GM12878 (cell line): ENCODE data around the gene GHRL. TPM values are rescaled to one million over a fixed set of nuclear protein-coding genes. Genes with fewer than 3 reads are reported as not detected.

Experiments
- ATAC-seq: fragments of 200-7000 bp; cut with Tn5 transposase; 3 replicates; pipeline ENCODE4 v1.9.1; 2020; ENCODE audit warnings: mild to moderate bottlenecking, moderate library complexity
- BruUV-seq: library from RNA; stranded (reverse); fragments of 400-500 nt; replicated peaks from 2 replicates; lab custom pipeline; 2021; lab: Mats Ljungman, UMichigan
- CTCF ChIA-PET: fragments of 300-600 bp; sonication (Branson Sonifier 250); formaldehyde crosslinking; extraction: SDS; loops from one replicate; lab custom pipeline; 2021; ENCODE audit warnings: inconsistent platforms; lab: Yijun Ruan, JAX
- POLR2A ChIA-PET: fragments of 350-600 bp; formaldehyde crosslinking; extraction: SDS; loops from one replicate; lab custom pipeline; 2021; ENCODE audit warnings: inconsistent platforms; lab: Charles Lee
- RAD21 ChIA-PET: fragments of 300-600 bp; sonication (Branson Sonifier 250); formaldehyde crosslinking; loops from one replicate; lab custom pipeline; 2023; ENCODE audit warnings: antibody characterized with exemption; ENCODE audit not compliant: unreplicated experiment; lab: Charles Lee
- SMC1A ChIA-PET: fragments of 300-600 bp; sonication (Branson Sonifier 250); formaldehyde crosslinking; loops from one replicate; lab custom pipeline; 2023; ENCODE audit not compliant: unreplicated experiment, uncharacterized antibody; lab: Charles Lee
- DNase-seq: peaks from one replicate; pipeline ENCODE4 v3.0.0-alpha.2; 2011; ENCODE audit warnings: low read depth, low spot score
- FAIRE-seq: peaks from 3 replicates; lab custom pipeline; 2011; peaks lifted over from hg19 to GRCh38; lab: Jason Lieb, UNC
- H2AFZ ChIP-seq: 2 replicates; pipeline ENCODE4 v1.6.0; 2011; ENCODE audit warnings: low read depth, low read length, control low read depth; ENCODE audit not compliant: control insufficient read depth
- H3K27ac ChIP-seq: 2 replicates; pipeline ENCODE4 v1.5.1; 2011; ENCODE audit warnings: control low read depth; ENCODE audit not compliant: control insufficient read depth, insufficient read depth
- H3K27me3 ChIP-seq, 2 experiments: replicated peaks in 1 of 2; 2 replicates each; pipeline versions ENCODE4 v1.6.0 to v1.6.1; 2011; ENCODE audit warnings: low read length in 1 of 2; ENCODE audit not compliant: control insufficient read depth in 2 of 2, insufficient read depth in 2 of 2
- H3K36me3 ChIP-seq, 2 experiments: 2 replicates each; pipeline ENCODE4 v1.5.1; 2011; ENCODE audit warnings: low read length in 1 of 2; ENCODE audit not compliant: control insufficient read depth in 2 of 2, insufficient read depth in 2 of 2
- H3K4me1 ChIP-seq: 2 replicates; pipeline ENCODE4 v1.6.1; 2011; ENCODE audit warnings: mild to moderate bottlenecking, low read length, moderate library complexity, mixed read lengths; ENCODE audit not compliant: control insufficient read depth, insufficient read depth
- H3K4me2 ChIP-seq: 2 replicates; pipeline ENCODE4 v1.6.0; 2011; ENCODE audit warnings: control low read depth; ENCODE audit not compliant: control insufficient read depth, insufficient read depth
- H3K4me3 ChIP-seq: fragments of 200-600 bp; sonication (generic); 2 replicates; pipeline ENCODE4 v1.5.1; 2016
- H3K79me2 ChIP-seq: 2 replicates; pipeline ENCODE4 v1.6.0; 2011; ENCODE audit warnings: low read length; ENCODE audit not compliant: control insufficient read depth, insufficient read depth
- H3K9ac ChIP-seq: 2 replicates; pipeline ENCODE4 v1.8.0; 2011; ENCODE audit warnings: low read length, control low read depth, mixed read lengths; ENCODE audit not compliant: control insufficient read depth, insufficient read depth
- H3K9me3 ChIP-seq: replicated peaks from 3 replicates; pipeline ENCODE4 v1.5.1; 2011; ENCODE audit warnings: mild to moderate bottlenecking, low read length; ENCODE audit not compliant: control insufficient read depth, insufficient read depth
- H4K20me1 ChIP-seq: 2 replicates; pipeline ENCODE4 v1.6.0; 2011; ENCODE audit not compliant: control insufficient read depth, insufficient read depth
- ATF2 ChIP-seq: IDR thresholded peaks from 2 replicates; pipeline ENCODE4 v1.6.1; 2012; ENCODE audit warnings: low read length, inconsistent platforms
- ATF7 ChIP-seq: fragments of 450-650 bp; IDR thresholded peaks from 2 replicates; pipeline ENCODE4 v1.6.1; 2016; ENCODE audit warnings: low read depth, mild to moderate bottlenecking
- CUX1 ChIP-seq: IDR thresholded peaks from 2 replicates; pipeline ENCODE4 v1.6.1; 2012; ENCODE audit warnings: improper control_type of control experiment, low read depth, low read length; ENCODE audit not compliant: insufficient replicate concordance
- DPF2 ChIP-seq: fragments of 450-650 bp; IDR thresholded peaks from 2 replicates; pipeline ENCODE4 v1.6.1; 2017; ENCODE audit warnings: mild to moderate bottlenecking
- EP300 ChIP-seq, 2 experiments: fragments of 150-350 bp in 1 of 2; IDR thresholded peaks; 2 replicates each; pipeline ENCODE4 v1.6.1; 2011 to 2012; ENCODE audit warnings: low read depth in 2 of 2, low read length in 2 of 2, borderline replicate concordance in 1 of 2, improper control_type of control experiment in 1 of 2, inconsistent platforms in 1 of 2; ENCODE audit not compliant: control insufficient read depth in 1 of 2
- ETV6 ChIP-seq, 2 experiments: fragments of 450-650 bp in 1 of 2; IDR thresholded peaks in 1 of 2; conservative IDR thresholded peaks in 1 of 2; 2 replicates each; pipeline ENCODE4 v1.6.1; 2014; ENCODE audit warnings: antibody characterized with exemption in 1 of 2, borderline replicate concordance in 1 of 2, low read depth in 1 of 2, mild to moderate bottlenecking in 1 of 2, moderate library complexity in 1 of 2
- KLF5 ChIP-seq: fragments of 450-650 bp; IDR thresholded peaks from 2 replicates; pipeline ENCODE4 v1.6.1; 2014; ENCODE audit warnings: mild to moderate bottlenecking; ENCODE audit not compliant: partially characterized antibody
- MEF2A ChIP-seq: IDR thresholded peaks from 2 replicates; pipeline ENCODE4 v1.6.1; 2011; ENCODE audit warnings: low read depth, mild to moderate bottlenecking, low read length, moderate library complexity; ENCODE audit not compliant: insufficient read depth
- NR2C2 ChIP-seq: IDR thresholded peaks from 2 replicates; pipeline ENCODE4 v1.6.1; 2011; ENCODE audit warnings: borderline replicate concordance, low read depth; ENCODE audit not compliant: control insufficient read depth, insufficient read length
- PML ChIP-seq: IDR thresholded peaks from 2 replicates; pipeline ENCODE4 v1.6.1; 2012; ENCODE audit warnings: low read length, inconsistent platforms
- SMC3 ChIP-seq: IDR thresholded peaks from 2 replicates; pipeline ENCODE4 v1.6.1; 2011; ENCODE audit warnings: low read length, improper control_type of control experiment, borderline replicate concordance
- SRF ChIP-seq, 2 experiments: IDR thresholded peaks; 2 replicates each; pipeline ENCODE4 v1.6.1; 2011; ENCODE audit warnings: low read depth in 2 of 2, low read length in 2 of 2, mild to moderate bottlenecking in 1 of 2, moderate library complexity in 1 of 2
- TCF12 ChIP-seq: IDR thresholded peaks from 2 replicates; pipeline ENCODE4 v1.6.1; 2011; ENCODE audit warnings: low read depth, mild to moderate bottlenecking, low read length
- ZBTB4 ChIP-seq: fragments of 450-650 bp; formaldehyde crosslinking; IDR thresholded peaks from 2 replicates; pipeline ENCODE4 v1.4.0; 2022; ENCODE audit warnings: mild to moderate bottlenecking, moderate library complexity
- ZZZ3 ChIP-seq: IDR thresholded peaks from 2 replicates; pipeline ENCODE4 v1.6.1; 2011; ENCODE audit warnings: low read depth; ENCODE audit not compliant: control insufficient read depth, insufficient read length
- WGBS: methylation state at CpG from one replicate; pipeline ENCODE4 v1.1.6; 2016; ENCODE audit warnings: low lambda C conversion rate; ENCODE audit not compliant: insufficient replicate concordance, insufficient coverage; ENCODE audit errors: missing lambda C conversion rate; 5-methylcytosine and 5-hydroxymethylcytosine counted together
- in situ Hi-C: fragments of 300-500 bp; cut with MboI; formaldehyde crosslinking; loops from 9 replicates; pipeline ENCODE4 v1.14.3; 2018; ENCODE audit warnings: mixed read lengths
- intact Hi-C: fragments of 100-400 bp; cut with micrococcal nuclease; formaldehyde crosslinking; loops from one replicate; pipeline ENCODE4 v1.14.2; 2022; ENCODE audit not compliant: unreplicated experiment
- polyA plus RNA-seq, 11 experiments: library from polyadenylated mRNA; depleted of rRNA in 4 of 11; unstranded in 6 of 11; stranded (reverse) in 5 of 11; fragments of >200 nt; fragmentation: Nextera tagmentation in 4 of 11; fragmentation: Illumina TruSeq in 1 of 11; extraction: Ambion mirVana in 4 of 11; extraction: Trizol in 1 of 11; gene quantifications; 1 replicate in 1 of 11; 2 replicates in 10 of 11; pipeline versions ENCODE4 v1.2.1 to v1.2.3, GENCODE V29; 2011 to 2016; ENCODE audit warnings: inconsistent platforms in 2 of 11, missing spikeins in 2 of 11, low read depth in 1 of 11
- total RNA-seq, 4 experiments: library from RNA; depleted of rRNA in 3 of 4; stranded (reverse); fragments of >200 nt in 3 of 4; fragmentation: Illumina TruSeq in 1 of 4; extraction: Trizol in 1 of 4; gene quantifications; 2 replicates each; pipeline versions ENCODE4 v1.2.1 to v1.2.3, GENCODE V29; 2013 to 2021

Gene GHRL
- total and polyA plus RNA-seq, 10 of the 15 experiments (the other 5 are each of a cell fraction or from before 2014, with no cell fraction given), result 0.35 to 2.2 (median 0.88) TPM

- SMC1A ChIA-PET, result no interaction called here
- Histone ChIP-seq H3K79me2 (no peaks in the 10 kb centered on the region), H3K4me3 (no peak overlapping the region), H3K4me2 (no peak overlapping the region), H2AFZ (no peak overlapping the region), H3K27ac (no peak overlapping the region), H3K36me3 (no peaks in the 10 kb centered on the region), H3K27me3 (no peaks in the 10 kb centered on the region), H3K9ac (no peak overlapping the region), H3K4me1 (peaks cover 5% of the 10 kb centered on the region; the same call in 1 of the 2 replicates), H3K9me3 (no peaks in the 10 kb centered on the region)
- POLR2A ChIA-PET, result no interaction called here
- in situ Hi-C loops, result no loop called here
- CTCF ChIA-PET, result interaction anchor here (0.5 kb wide), 1 partner anchor 343 kb away, joined by 3 read pairs; no protein-coding TSS in a partner anchor
- RAD21 ChIA-PET, result interaction anchor here (0.7 kb wide), 1 partner anchor 833 kb away, joined by 3 read pairs; no protein-coding TSS in a partner anchor
- DNase-seq (no peak), ATAC-seq (no peak)
- no TSS peak for BruUV-seq
- no peak for TF ChIP-seq SRF (IDR thresholded peaks at IDR 0.05; ENCODE audit: low read depth in 2 of 2, low read length in 2 of 2)
- no peak for TF ChIP-seq TCF12
- TF ChIP-seq ATF7, result no peak
- TF ChIP-seq KLF5, result no peak
- no peak for TF ChIP-seq MEF2A
- no peak for TF ChIP-seq DPF2
- no peak for TF ChIP-seq CUX1
- no peak for TF ChIP-seq PML
- no peak for TF ChIP-seq ATF2
- TF ChIP-seq NR2C2, result no peak
- TF ChIP-seq SMC3, result no peak
- no peak for TF ChIP-seq EP300 (IDR thresholded peaks at IDR 0.05; ENCODE audit: borderline replicate concordance in 1 of 2, control insufficient read depth in 1 of 2, low read depth in 2 of 2, low read length in 2 of 2)
- TF ChIP-seq ETV6 (conservative IDR thresholded peaks at IDR 0.05 in 1 of 2, IDR thresholded peaks at IDR 0.05 in 1 of 2; ENCODE audit: borderline replicate concordance in 1 of 2, low read depth in 1 of 2), result no peak
- no peak for TF ChIP-seq ZBTB4 (CRISPR knock-in tag)
- no peak for TF ChIP-seq ZZZ3
- TF ChIP-seq, all 136 proteins: peak for 0
- intact Hi-C loops, result no loop called here
- FAIRE-seq, result no peak
- WGBS, result 68% methylated on average over 9 of the region's 11 CpGs
- no peaks in the 10 kb centered on the region for H4K20me1 ChIP-seq
These were observed 44.0 kb upstream of the GHRL start for GRCh38 chr3:10336761-10337160.
